ENCODE data around the gene OPALIN. TPM values are rescaled to one million over a fixed set of nuclear protein-coding genes. Genes with fewer than 3 reads are reported as not detected.
"Not testable (repeated sequence)": the region's sequence is repeated elsewhere in the genome, so short reads cannot be mapped to it uniquely, and the experiment has no call there.

The OPALIN gene
- total RNA-seq, 1 donor from 2014 or later, result not detected

DNA sequence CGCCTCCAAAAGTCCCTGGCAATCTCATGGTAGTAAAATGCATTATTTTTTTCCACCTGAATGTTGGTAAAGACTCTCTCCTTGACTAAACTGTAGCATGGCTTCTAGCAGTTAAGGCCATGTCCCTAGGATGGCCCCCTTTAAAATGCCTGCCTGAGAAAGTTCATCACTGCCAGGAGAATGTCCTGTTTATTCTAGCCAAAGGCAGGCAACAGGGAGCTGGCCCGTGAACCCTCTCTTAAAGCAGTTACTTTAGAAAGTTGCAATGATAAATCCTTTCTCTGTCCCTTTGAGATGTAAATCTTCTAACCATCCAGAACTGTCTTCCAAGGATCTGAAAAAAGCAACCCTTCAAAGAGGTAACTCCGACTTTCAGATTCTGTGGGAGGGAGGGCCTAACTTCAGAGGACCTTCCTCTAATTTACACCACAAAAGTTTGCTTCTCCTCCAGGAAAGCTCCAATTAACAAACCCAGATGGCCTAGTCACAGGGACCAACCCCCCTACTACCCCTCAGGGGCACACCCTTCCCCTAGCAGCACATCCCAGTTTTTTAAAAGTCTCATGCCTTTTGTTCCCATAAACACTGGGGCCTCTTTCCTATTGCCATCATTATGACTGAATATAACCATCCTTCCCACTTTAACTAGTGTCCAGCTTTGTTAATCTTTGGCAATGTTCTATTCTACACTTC lies 49.0 kb downstream of the OPALIN start:
- H3K4me1 ChIP-seq (ENCODE audit: control insufficient read depth in 3 of 3, insufficient read depth in 3 of 3, low read length in 3 of 3), result peaks cover 0 to 3% (median 0%) of the 10 kb centered on the region in 3 donors
- no peak overlapping the region for H3K27ac ChIP-seq (ENCODE audit: low read depth, low read length)
- no peak overlapping the region for H3K9ac ChIP-seq (ENCODE audit: low read depth in 1 of 3, low read length in 3 of 3)
- no peaks in the 10 kb centered on the region for H3K36me3 ChIP-seq (ENCODE audit: control insufficient read depth in 3 of 3, insufficient read depth in 3 of 3, low read length in 3 of 3)
- peaks cover 0 to 2% (median 1%) of the 10 kb centered on the region in 3 donors for H3K27me3 ChIP-seq (ENCODE audit: control insufficient read depth in 3 of 3, insufficient read depth in 3 of 3, low read length in 3 of 3)
- H3K9me3 ChIP-seq (ENCODE audit: control insufficient read depth in 3 of 3, low read length in 3 of 3), result no peaks in the 10 kb centered on the region
- no peak overlapping the region for H3K4me3 ChIP-seq (ENCODE audit: low read length in 3 of 3)

GRCh38 chr10:96308854-96309253 lies 49.9 kb downstream of the OPALIN start:
- H3K4me3 ChIP-seq (ENCODE audit: low read length in 3 of 3); H3K27ac ChIP-seq (ENCODE audit: low read depth, low read length); H3K4me1 ChIP-seq (ENCODE audit: control insufficient read depth in 3 of 3, insufficient read depth in 3 of 3, low read length in 3 of 3); H3K9me3 ChIP-seq (ENCODE audit: control insufficient read depth in 3 of 3, low read length in 3 of 3); H3K9ac ChIP-seq (ENCODE audit: low read depth in 1 of 3, low read length in 3 of 3); H3K27me3 ChIP-seq (ENCODE audit: control insufficient read depth in 3 of 3, insufficient read depth in 3 of 3, low read length in 3 of 3); H3K36me3 ChIP-seq (ENCODE audit: control insufficient read depth in 3 of 3, insufficient read depth in 3 of 3, low read length in 3 of 3): not testable (repeated sequence)

DNA sequence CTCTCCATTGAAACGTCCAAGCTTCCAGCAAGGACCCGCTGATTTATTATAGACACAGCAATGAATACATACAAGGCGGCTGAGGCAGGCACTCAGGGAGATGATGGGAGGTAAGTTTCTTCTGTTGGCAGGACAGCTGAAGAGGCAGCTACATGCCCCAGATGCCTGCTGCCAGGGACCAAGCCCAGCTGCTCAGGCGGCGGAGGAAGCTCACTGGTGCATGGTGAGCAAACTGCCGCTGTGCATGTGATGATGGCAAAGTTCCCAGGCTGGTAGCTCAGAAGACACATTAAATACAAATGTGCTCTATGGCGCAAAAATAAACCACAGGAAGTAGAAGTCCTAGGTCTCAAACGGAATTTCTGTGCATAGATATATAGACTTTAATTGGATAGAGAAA lies 52.3 kb downstream of the OPALIN start:
- Histone ChIP-seq H3K27me3 (ENCODE audit: control insufficient read depth in 3 of 3, insufficient read depth in 3 of 3, low read length in 3 of 3) (peaks cover 4 to 5% (median 4%) of the 10 kb centered on the region in 3 donors), H3K9me3 (ENCODE audit: control insufficient read depth in 3 of 3, low read length in 3 of 3) (no peaks in the 10 kb centered on the region), H3K36me3 (ENCODE audit: control insufficient read depth in 3 of 3, insufficient read depth in 3 of 3, low read length in 3 of 3) (no peaks in the 10 kb centered on the region), H3K4me3 (ENCODE audit: low read length in 3 of 3) (no peak overlapping the region), H3K9ac (ENCODE audit: low read depth in 1 of 3, low read length in 3 of 3) (no peak overlapping the region), H3K27ac (ENCODE audit: low read depth, low read length) (no peak overlapping the region), H3K4me1 (ENCODE audit: control insufficient read depth in 3 of 3, insufficient read depth in 3 of 3, low read length in 3 of 3) (peaks cover 0 to 3% (median 0%) of the 10 kb centered on the region in 3 donors)

DNA sequence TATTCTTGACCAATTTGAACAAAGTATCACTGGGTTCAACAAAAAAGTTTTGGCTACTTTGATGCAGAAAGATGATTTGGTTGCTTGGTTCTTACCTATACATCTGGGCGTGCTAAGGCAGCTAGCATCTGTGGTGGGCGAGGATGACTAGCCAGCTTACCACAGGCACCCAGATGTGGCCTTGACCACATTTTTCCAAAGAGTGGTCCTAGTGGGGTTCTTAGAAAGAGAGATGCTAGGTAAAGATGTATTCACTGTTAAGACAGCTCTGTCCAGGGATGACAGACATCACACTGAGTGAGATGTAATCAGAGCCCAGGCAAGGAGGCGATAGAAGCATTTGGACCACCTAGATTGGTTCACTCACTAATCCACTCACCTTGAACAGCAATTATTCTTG lies 53.8 kb downstream of the OPALIN start:
- no peaks in the 10 kb centered on the region for H3K9me3 ChIP-seq (ENCODE audit: control insufficient read depth in 3 of 3, low read length in 3 of 3)
- peaks cover 7 to 15% (median 14%) of the 10 kb centered on the region in 3 donors for H3K27me3 ChIP-seq (ENCODE audit: control insufficient read depth in 3 of 3, insufficient read depth in 3 of 3, low read length in 3 of 3)
- no peak overlapping the region for H3K27ac ChIP-seq (ENCODE audit: low read depth, low read length)
- H3K9ac ChIP-seq (ENCODE audit: low read depth in 1 of 3, low read length in 3 of 3), result no peak overlapping the region
- H3K4me3 ChIP-seq (ENCODE audit: low read length in 3 of 3), result no peak overlapping the region
- no peaks in the 10 kb centered on the region for H3K36me3 ChIP-seq (ENCODE audit: control insufficient read depth in 3 of 3, insufficient read depth in 3 of 3, low read length in 3 of 3)
- H3K4me1 ChIP-seq (ENCODE audit: control insufficient read depth in 3 of 3, insufficient read depth in 3 of 3, low read length in 3 of 3), result peaks cover 0 to 3% (median 0%) of the 10 kb centered on the region in 3 donors

- Histone ChIP-seq H3K9me3 (ENCODE audit: control insufficient read depth in 3 of 3, low read length in 3 of 3) (no peaks in the 10 kb centered on the region), H3K27ac (ENCODE audit: low read depth, low read length) (no peak within 1 kb of the TSS), H3K36me3 (ENCODE audit: control insufficient read depth in 3 of 3, insufficient read depth in 3 of 3, low read length in 3 of 3) (no peaks in the 10 kb centered on the region), H3K4me1 (ENCODE audit: control insufficient read depth in 3 of 3, insufficient read depth in 3 of 3, low read length in 3 of 3) (peaks cover 0 to 3% (median 2%) of the 10 kb centered on the region in 3 donors), H3K4me3 (ENCODE audit: low read length in 3 of 3) (no peak within 1 kb of the TSS), H3K9ac (ENCODE audit: low read depth in 1 of 3, low read length in 3 of 3) (no peak within 1 kb of the TSS), H3K27me3 (ENCODE audit: control insufficient read depth in 3 of 3, insufficient read depth in 3 of 3, low read length in 3 of 3) (peaks cover 7 to 18% (median 17%) of the 10 kb centered on the region in 3 donors)
Observed at GRCh38 chr10:96304230-96304629, 54.6 kb downstream of the OPALIN start, which contains the start of gene DNTT. Gene DNTT (plus strand): TSS chr10:96304434. CDS start chr10:96304498, 64 bp downstream.

DNA sequence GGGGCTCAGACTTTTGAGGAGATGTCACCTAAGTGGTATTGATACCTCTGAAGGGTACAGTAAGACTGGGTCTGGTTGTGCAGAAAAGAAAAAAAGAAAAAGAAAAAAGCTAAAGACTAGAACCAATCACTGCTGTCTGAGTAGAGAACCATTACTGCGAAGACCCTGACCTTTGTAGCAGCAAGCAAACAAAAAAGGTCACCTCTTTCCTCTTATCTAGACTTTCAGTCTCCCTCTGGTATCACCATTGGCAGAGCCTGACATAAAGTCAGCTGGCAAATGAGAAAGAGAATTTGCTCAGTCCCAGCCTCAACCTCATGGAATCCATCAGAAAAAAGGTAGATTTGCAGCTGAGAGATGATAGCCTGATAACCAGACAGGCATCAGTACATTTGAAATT lies 57.2 kb downstream of the OPALIN start:
- Histone ChIP-seq H3K4me3 (ENCODE audit: low read length in 3 of 3) (no peak overlapping the region), H3K36me3 (ENCODE audit: control insufficient read depth in 3 of 3, insufficient read depth in 3 of 3, low read length in 3 of 3) (no peaks in the 10 kb centered on the region)

DNA sequence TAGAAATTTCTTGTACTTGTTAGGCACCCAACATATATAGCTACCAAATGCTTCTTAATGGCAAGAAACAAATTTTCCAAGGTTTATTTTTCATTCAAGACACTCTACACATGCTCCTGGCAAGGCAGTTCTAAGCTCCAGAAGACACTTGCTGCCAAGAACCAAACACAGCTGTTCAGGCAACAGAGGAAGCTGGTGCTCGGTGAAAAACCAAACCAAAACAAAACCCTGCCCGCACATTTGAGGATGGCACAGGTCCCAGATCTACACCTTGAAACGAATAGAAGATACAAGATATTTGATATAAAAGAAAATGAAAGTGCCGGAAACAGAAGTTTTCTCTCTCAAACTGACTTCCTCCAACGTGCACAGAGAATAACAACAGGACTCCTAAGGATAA lies 59.4 kb downstream of the OPALIN start:
- Histone ChIP-seq H3K27me3 (ENCODE audit: control insufficient read depth in 3 of 3, insufficient read depth in 3 of 3, low read length in 3 of 3) (peaks cover 10 to 34% (median 19%) of the 10 kb centered on the region in 3 donors), H3K4me1 (ENCODE audit: control insufficient read depth in 3 of 3, insufficient read depth in 3 of 3, low read length in 3 of 3) (peaks cover 0 to 2% (median 0%) of the 10 kb centered on the region in 3 donors), H3K9me3 (ENCODE audit: control insufficient read depth in 3 of 3, low read length in 3 of 3) (no peaks in the 10 kb centered on the region), H3K4me3 (ENCODE audit: low read length in 3 of 3) (no peak overlapping the region), H3K27ac (ENCODE audit: low read depth, low read length) (no peak overlapping the region), H3K36me3 (ENCODE audit: control insufficient read depth in 3 of 3, insufficient read depth in 3 of 3, low read length in 3 of 3) (no peaks in the 10 kb centered on the region), H3K9ac (ENCODE audit: low read depth in 1 of 3, low read length in 3 of 3) (no peak overlapping the region)

More for the DNA sequence above, 57.2 kb downstream of the OPALIN start:
- H3K27me3 ChIP-seq (ENCODE audit: control insufficient read depth in 3 of 3, insufficient read depth in 3 of 3, low read length in 3 of 3), result peaks cover 7 to 30% (median 22%) of the 10 kb centered on the region in 3 donors
- peaks cover 0 to 3% (median 2%) of the 10 kb centered on the region in 3 donors for H3K4me1 ChIP-seq (ENCODE audit: control insufficient read depth in 3 of 3, insufficient read depth in 3 of 3, low read length in 3 of 3)
- no peak overlapping the region for H3K9ac ChIP-seq (ENCODE audit: low read depth in 1 of 3, low read length in 3 of 3)
- no peak overlapping the region for H3K27ac ChIP-seq (ENCODE audit: low read depth, low read length)
- H3K9me3 ChIP-seq (ENCODE audit: control insufficient read depth in 3 of 3, low read length in 3 of 3), result no peaks in the 10 kb centered on the region

- no peaks in the 10 kb centered on the region for H3K9me3 ChIP-seq (ENCODE audit: control insufficient read depth in 3 of 3, low read length in 3 of 3)
- peaks cover 0 to 2% (median 0%) of the 10 kb centered on the region in 3 donors for H3K4me1 ChIP-seq (ENCODE audit: control insufficient read depth in 3 of 3, insufficient read depth in 3 of 3, low read length in 3 of 3)
- no peak overlapping the region for H3K4me3 ChIP-seq (ENCODE audit: low read length in 3 of 3)
- H3K27ac ChIP-seq (ENCODE audit: low read depth, low read length), result no peak overlapping the region
- no peaks in the 10 kb centered on the region for H3K36me3 ChIP-seq (ENCODE audit: control insufficient read depth in 3 of 3, insufficient read depth in 3 of 3, low read length in 3 of 3)
- H3K27me3 ChIP-seq (ENCODE audit: control insufficient read depth in 3 of 3, insufficient read depth in 3 of 3, low read length in 3 of 3), result peaks cover 7 to 34% (median 17%) of the 10 kb centered on the region in 3 donors
- H3K9ac ChIP-seq (ENCODE audit: low read depth in 1 of 3, low read length in 3 of 3), result no peak overlapping the region
Observed at GRCh38 chr10:96298362-96298761, 60.4 kb downstream of the OPALIN start.

DNA sequence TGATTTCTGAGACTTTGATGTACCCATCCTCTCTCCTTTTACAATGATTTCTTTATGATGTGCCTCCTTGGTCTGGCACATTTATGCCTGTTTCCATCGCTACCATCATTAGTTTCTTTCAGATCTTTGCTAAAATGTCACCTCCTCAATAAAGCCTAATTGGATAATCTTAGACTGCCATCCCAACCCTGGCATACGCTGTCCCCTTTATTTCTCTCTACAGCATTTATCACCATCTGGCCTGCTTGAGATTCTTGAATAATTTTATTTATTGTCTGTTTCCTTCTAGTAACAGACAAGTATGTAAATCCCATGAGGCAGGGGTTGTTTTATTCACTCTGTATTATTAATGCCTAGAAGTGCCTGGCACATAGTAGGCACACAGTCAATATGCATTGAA lies 61.3 kb downstream of the OPALIN start:
- Histone ChIP-seq H3K4me3 (ENCODE audit: low read length in 3 of 3) (no peak overlapping the region), H3K27ac (ENCODE audit: low read depth, low read length) (no peak overlapping the region), H3K4me1 (ENCODE audit: control insufficient read depth in 3 of 3, insufficient read depth in 3 of 3, low read length in 3 of 3) (peaks cover 0 to 2% (median 0%) of the 10 kb centered on the region in 3 donors), H3K9me3 (ENCODE audit: control insufficient read depth in 3 of 3, low read length in 3 of 3) (no peaks in the 10 kb centered on the region), H3K9ac (ENCODE audit: low read depth in 1 of 3, low read length in 3 of 3) (no peak overlapping the region), H3K36me3 (ENCODE audit: control insufficient read depth in 3 of 3, insufficient read depth in 3 of 3, low read length in 3 of 3) (no peaks in the 10 kb centered on the region), H3K27me3 (ENCODE audit: control insufficient read depth in 3 of 3, insufficient read depth in 3 of 3, low read length in 3 of 3) (peaks cover 6 to 32% (median 17%) of the 10 kb centered on the region in 3 donors)

- no peaks in the 10 kb centered on the region for H3K9me3 ChIP-seq (ENCODE audit: control insufficient read depth in 3 of 3, low read length in 3 of 3)
- no peaks in the 10 kb centered on the region for H3K36me3 ChIP-seq (ENCODE audit: control insufficient read depth in 3 of 3, insufficient read depth in 3 of 3, low read length in 3 of 3)
- no peak overlapping the region for H3K9ac ChIP-seq (ENCODE audit: low read depth in 1 of 3, low read length in 3 of 3)
- H3K27ac ChIP-seq (ENCODE audit: low read depth, low read length), result no peak overlapping the region
- peaks cover 3 to 22% (median 12%) of the 10 kb centered on the region in 3 donors for H3K27me3 ChIP-seq (ENCODE audit: control insufficient read depth in 3 of 3, insufficient read depth in 3 of 3, low read length in 3 of 3)
- no peak overlapping the region for H3K4me3 ChIP-seq (ENCODE audit: low read length in 3 of 3)
- H3K4me1 ChIP-seq (ENCODE audit: control insufficient read depth in 3 of 3, insufficient read depth in 3 of 3, low read length in 3 of 3), result peaks cover 0 to 2% (median 0%) of the 10 kb centered on the region in 3 donors
Observed at GRCh38 chr10:96295475-96295874, 63.3 kb downstream of the OPALIN start.
